GM18951 (cell line): ENCODE data around the gene PTPRK.

Source experiments
- POLR2A ChIP-seq: IDR thresholded peaks from 4 replicates; pipeline ENCODE4 v1.6.1; 2011; ENCODE audit warnings: mild to moderate bottlenecking; ENCODE audit not compliant: insufficient read length, insufficient read depth; ENCODE audit errors: extremely low read depth
- in situ Hi-C: fragments of 300-500 bp; cut with MboI; formaldehyde crosslinking; loops from one replicate; pipeline ENCODE4 v1.12.0; 2022; ENCODE audit warnings: low sequenced_read_pairs, mixed read lengths, inconsistent platforms; ENCODE audit not compliant: unreplicated experiment

The PTPRK gene

DNA sequence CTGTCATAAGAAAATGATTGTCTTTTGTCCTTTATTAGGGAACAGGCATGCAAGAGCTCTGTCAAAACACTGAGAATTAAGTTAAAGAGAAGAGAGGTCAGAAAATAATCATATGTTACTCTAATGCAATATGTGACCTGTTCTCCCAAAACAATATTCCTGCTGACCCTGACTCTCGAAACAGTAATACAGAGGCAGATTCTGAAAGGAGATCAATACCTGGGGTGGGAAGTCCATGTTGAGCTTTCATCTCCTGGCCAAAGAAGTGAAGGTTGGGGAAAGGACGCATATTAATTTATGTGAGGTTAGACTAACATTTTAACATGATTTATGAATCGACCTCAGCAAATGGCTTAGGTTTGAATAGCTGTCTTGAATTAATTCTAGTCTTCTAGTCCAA is 243.0 kb downstream of the PTPRK start:
- in situ Hi-C loops: no loop called here
- TF ChIP-seq POLR2A: no peak

DNA sequence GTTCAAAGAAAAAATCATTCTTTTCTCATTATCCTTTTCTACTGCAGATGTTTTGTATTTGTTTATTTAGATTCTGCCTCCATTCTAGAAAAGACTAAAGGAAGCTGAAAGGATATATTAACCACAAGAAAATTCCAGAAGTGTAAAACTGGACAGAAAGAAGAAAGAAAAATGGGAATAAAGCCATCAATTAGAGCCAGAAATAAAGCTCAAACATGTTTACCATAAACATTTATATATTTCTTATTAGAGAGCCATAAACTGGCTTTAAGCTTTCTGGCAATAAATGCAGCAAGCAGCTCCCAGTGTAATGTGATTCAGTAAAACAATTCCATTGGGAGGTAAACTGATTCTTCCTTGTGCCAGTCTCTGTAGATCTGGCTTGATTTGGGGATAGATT is 244.1 kb downstream of the PTPRK start:
- in situ Hi-C loops: no loop called here
- no peak for TF ChIP-seq POLR2A

DNA sequence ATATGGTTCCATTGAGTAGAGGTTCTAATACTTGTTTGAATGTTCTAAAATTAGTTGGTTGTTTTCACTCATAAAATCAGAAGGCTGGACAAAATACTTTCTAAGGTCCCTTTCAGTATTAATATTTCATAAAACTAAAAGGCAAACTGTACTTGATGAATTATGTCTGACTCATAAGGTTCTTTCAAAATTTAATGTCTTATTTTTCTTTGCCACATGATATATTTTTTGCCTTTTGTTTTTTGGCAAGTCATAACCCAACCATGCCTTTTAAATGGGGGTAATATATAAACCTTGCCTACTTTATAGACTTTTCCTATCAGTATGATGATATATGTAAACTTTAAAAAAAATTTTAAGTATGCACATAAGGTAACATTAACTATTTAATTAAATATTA is 244.7 kb downstream of the PTPRK start:
- in situ Hi-C loops: no loop called here
- no peak for TF ChIP-seq POLR2A

DNA sequence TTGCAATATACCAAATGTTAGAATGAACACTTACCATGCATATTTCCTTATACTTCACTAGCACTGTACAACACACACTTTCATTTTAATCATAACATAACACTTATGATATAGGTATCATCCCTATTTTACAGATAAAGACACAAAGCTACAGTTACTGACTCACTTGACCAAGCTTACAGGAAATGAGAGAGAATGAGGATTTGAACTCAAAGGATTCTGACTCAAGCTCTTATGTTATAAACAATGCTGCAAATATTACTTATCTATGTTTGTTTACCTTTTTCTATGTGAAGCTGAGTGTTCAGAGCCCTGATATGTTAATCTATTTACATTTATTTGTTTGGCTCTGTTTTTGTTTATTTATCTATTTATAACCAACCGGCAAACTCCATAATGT is 245.4 kb downstream of the PTPRK start:
- no peak for TF ChIP-seq POLR2A

DNA sequence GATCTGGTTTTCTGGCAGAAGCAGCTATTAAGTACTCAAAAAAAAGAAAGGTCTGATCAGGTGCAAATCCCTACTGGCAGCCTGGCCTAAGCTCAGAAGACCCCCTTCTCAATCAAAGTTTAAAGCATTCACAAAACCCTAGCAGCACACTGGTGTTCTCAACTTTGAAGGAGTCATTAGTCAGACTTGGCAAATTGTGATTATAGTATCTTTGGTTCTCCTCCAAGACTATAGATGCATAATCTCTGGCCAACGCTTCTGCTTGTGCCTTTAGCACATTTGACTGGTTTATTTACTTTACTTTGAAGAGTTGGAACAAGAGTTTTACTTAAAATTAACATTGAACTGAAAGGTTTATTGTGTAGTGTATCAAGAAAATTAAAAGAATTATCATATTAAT is 248.9 kb downstream of the PTPRK start:
- no peak for TF ChIP-seq POLR2A
- in situ Hi-C loops: no loop called here

More for the DNA sequence above, 245.4 kb downstream of the PTPRK start:
- in situ Hi-C loops: no loop called here

DNA sequence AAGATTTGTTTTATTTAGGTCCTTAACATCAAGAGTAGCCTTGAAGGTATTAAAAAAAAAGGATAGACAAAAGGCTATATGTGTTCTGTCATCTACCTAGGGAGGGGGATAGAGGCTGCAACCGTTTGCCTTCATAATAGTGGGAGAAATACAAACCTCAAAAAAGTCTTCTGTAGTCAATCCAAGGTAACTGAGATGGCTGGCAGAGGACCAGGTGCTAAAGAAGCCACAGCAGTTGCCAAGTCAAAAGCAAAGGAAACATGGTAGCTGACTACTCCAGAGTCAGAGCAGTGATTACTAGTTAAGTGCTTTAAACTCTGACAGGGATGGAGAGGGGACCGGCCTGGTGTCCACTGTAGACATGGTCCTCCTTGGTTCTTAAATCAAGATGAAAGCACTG is 249.4 kb downstream of the PTPRK start:
- in situ Hi-C loops: no loop called here
- no peak for TF ChIP-seq POLR2A

DNA sequence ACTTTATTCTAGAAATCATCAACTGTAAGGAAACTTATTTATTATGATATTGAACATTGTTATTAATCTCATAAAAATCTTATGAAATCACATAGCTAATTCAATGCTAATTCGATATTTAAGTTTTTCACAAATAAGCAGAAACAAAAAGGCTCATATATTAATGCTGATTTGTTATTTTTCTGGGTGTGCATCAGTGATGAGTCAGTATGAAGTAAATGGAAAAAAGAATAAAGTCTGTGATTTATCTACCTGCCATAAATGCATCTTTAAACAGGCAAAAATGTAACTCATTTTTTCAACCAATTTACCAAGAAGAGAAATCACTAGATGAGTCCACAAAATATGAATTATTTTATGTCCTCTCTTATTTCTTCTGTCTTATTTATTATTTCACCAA is 253.5 kb downstream of the PTPRK start:
- in situ Hi-C loops: no loop called here
- no peak for TF ChIP-seq POLR2A

DNA sequence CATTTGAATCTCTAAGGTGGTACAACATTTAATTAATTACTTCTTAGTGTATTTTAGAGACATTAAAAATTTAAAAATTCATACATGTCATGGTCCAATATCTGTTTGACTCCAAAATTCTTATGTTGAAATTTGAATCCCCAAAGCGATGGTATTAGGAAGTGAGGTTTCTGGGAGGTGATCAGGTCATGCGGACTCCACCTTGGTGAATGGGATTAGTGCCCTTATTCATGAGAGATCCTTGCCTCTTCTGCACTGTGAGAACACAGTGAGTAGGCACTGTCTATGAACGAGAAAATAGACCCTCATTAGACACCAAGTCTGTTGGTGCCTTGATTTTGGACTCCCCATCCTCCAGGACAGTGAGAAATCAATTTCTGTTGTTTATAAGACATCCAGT is 254.7 kb downstream of the PTPRK start:
- no peak for TF ChIP-seq POLR2A
- in situ Hi-C loops: no loop called here

DNA sequence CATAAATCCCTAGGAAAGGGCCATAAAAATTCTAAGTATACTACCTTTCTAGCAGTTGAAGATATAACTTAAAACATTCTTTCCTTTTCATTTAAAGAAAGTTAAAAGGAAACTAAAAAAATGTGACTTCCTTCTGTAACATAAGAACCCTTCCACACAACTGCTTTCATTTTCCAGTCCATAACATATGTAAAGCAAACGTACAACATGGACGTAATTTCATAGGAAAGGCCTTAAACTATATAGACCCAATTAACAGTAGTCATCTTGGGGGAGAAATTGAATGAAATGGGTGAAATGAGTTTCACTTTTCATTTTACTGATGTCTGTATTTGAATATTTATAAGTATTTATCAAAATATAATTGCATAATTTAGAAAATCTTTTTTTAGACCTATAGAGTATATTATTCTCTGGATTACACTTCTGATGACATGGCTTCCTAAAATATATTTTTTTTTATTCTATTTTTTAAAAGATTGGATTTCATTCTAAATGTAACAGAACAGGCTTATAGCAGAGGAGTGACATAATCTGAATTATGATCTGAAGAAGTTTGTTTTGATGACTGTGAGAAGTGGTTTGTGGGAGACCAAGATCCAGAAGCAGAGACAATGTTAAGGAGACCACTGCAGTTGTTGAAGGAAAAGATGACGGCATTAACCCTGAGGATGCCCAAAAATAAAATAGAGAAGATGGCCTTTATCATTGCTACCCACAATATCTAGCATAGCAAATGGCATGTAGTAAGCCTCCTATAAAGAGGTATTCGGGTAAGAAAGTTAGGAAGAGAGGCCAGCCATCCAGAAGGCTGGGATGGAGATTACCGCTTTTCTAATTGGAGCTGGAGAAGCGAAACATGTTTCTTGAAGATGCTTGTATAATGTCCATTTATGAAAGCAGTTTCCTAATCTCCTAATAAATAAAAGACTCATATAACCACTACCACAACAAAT is 260.4 kb downstream of the PTPRK start:
- in situ Hi-C loops: no loop called here
- no peak for TF ChIP-seq POLR2A

DNA sequence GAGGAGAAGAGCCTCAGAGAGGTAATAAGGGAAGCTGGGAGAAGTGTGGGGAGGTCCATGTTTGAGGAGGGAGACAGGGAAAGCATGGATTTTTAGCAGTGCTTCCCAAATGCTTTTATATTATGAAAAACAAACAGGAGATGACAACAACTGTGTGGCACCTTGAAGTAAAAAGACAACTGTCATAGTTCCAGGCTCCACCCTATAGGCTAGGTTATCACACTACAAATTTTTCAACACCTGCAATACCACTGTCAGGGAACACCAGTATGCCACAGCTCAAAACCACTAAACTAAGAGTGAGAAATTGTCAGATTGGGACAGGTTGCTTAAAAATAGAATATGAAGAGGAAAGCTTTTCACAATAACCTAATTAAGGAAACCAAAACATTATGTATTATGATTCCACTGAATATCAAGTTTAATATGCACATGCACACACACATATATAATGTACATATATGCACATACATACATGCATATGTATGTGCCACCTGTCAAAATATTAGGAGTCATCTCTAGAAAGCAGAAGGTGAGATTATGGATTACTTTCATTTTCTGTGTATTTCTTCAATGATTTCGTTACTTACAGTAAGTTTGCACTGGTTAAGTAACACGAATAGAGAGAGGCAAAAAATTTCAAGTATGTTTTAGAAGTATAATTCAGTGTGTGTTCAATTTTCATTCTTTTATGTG is 261.2 kb downstream of the PTPRK start:
- TF ChIP-seq POLR2A: peak; percentile 26
- in situ Hi-C loops: no loop called here

DNA sequence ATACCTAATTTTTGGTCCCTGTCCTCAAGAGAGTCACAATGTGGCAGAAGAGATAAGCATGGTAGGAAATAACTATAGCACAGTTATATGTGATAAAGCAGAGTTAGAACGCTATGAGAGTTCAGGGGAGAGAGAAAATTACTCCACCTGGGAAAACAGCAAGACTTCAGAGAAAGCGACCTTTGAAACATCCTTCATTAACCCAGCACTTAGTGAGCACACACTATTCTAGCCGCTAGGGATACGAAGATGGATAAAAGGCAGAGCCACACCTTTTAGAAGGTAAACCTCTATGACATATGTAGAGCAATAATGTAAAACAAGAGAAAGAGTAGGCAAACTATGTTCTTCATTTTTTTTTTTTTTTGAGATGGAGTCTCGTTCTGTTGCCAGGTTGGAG is 264.3 kb downstream of the PTPRK start:
- TF ChIP-seq POLR2A: no peak
- in situ Hi-C loops: no loop called here

DNA sequence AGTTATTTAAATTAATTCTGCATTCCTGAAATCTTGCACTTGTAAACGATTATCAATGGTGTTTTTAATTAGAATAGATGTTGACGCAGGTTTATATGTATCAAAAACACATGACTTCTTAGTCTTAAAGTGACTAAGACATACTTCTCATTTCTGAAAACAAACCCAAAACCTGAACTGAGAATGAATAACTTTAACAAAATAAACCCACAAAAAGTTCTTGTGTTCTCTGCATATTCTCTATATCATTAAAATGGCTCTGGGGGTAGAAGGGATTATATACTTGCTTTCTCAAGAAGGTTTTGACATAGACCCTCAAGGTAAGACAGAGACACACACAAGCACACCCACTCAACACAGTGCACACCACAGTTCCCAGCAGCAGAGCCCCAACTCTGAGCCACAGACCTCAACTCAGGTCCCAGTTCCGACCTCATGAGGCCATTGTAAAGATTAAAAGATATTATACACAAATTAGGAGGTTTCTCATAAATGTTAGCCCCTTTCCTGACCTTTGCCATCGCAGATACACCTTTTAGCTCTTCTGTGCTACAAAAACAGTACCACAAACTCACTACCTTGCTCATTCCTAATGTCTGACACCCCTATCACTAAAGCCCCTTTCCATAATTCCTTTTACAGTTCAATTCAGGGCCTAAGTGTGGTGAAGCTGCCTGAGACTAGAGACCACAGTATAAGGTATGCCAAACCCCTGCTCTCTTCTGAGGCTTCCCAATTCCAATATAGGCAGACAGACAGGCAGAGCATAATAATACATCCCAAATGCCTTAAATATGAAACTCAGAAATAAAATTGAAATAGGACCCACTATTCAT is 267.8 kb downstream of the PTPRK start:
- TF ChIP-seq POLR2A: no peak
- in situ Hi-C loops: no loop called here
